CD14-positive monocyte (primary cell): ENCODE results near the gene SNX32. TPM values are rescaled to one million over a fixed set of nuclear protein-coding genes. Genes with fewer than 3 reads are reported as not detected.

Experiments
- DNase-seq, 3 donors: peaks; one replicate each; pipeline ENCODE4 v3.0.0-alpha.2; 2011 to 2022
- H2AFZ ChIP-seq: 2 replicates; pipeline ENCODE4 v1.6.0; 2012; ENCODE audit warnings: mild to moderate bottlenecking, low read depth, low read length, inconsistent platforms; ENCODE audit not compliant: insufficient read depth, poor library complexity, severe bottlenecking
- H3K27ac ChIP-seq, 2 donors: 1 replicate in 1 of 2; 2 replicates in 1 of 2; pipeline ENCODE4 v1.5.1; 2012 to 2013; ENCODE audit warnings: low read length in 2 of 2, control low read depth in 1 of 2, inconsistent platforms in 1 of 2, low read depth in 1 of 2, mild to moderate bottlenecking in 1 of 2
- H3K27me3 ChIP-seq, 2 donors: one replicate each; pipeline versions ENCODE4 v1.6.0 to v1.6.1; 2011 to 2013; ENCODE audit warnings: low read length in 2 of 2; ENCODE audit not compliant: control insufficient read depth in 2 of 2, insufficient read depth in 2 of 2
- H3K36me3 ChIP-seq, 2 donors: replicated peaks in 1 of 2; 1 replicate in 1 of 2; 2 replicates in 1 of 2; pipeline versions ENCODE4 v1.5.1 to v1.6.1; 2012 to 2013; ENCODE audit warnings: low read length in 2 of 2, control low read depth in 1 of 2, inconsistent platforms in 1 of 2, mild to moderate bottlenecking in 1 of 2; ENCODE audit not compliant: insufficient read depth in 2 of 2, control insufficient read depth in 1 of 2
- H3K4me1 ChIP-seq, 2 donors: 1 replicate in 1 of 2; 2 replicates in 1 of 2; pipeline versions ENCODE4 v1.5.1 to v1.6.1; 2012 to 2013; ENCODE audit warnings: low read length in 2 of 2, control low read depth in 1 of 2, inconsistent platforms in 1 of 2, mild to moderate bottlenecking in 1 of 2, moderate library complexity in 1 of 2; ENCODE audit not compliant: insufficient read depth in 2 of 2, control insufficient read depth in 1 of 2
- H3K4me2 ChIP-seq: replicated peaks from 2 replicates; pipeline ENCODE3; 2012; ENCODE audit warnings: low read length, moderate library complexity, mild to moderate bottlenecking; ENCODE audit not compliant: poor library complexity, severe bottlenecking; ENCODE audit errors: extremely low read depth
- H3K4me3 ChIP-seq, 3 experiments: fragments of 200-600 bp in 1 of 3; sonication (generic) in 1 of 3; replicated peaks in 1 of 3; 1 replicate in 2 of 3; 2 replicates in 1 of 3; pipeline ENCODE4 v1.5.1; 2011 to 2013; ENCODE audit warnings: low read length in 3 of 3, mild to moderate bottlenecking in 3 of 3, control low read depth in 2 of 3, low read depth in 2 of 3, inconsistent platforms in 1 of 3, moderate library complexity in 1 of 3
- H3K79me2 ChIP-seq: 2 replicates; pipeline ENCODE4 v1.6.0; 2012; ENCODE audit warnings: mild to moderate bottlenecking, control low read depth, inconsistent platforms, low read length, moderate library complexity; ENCODE audit not compliant: insufficient read depth
- H3K9ac ChIP-seq: 2 replicates; pipeline ENCODE4 v1.6.0; 2017; ENCODE audit warnings: low read length, mild to moderate bottlenecking; ENCODE audit not compliant: insufficient read depth, poor library complexity, severe bottlenecking
- H3K9me3 ChIP-seq, 2 donors: replicated peaks in 1 of 2; 1 replicate in 1 of 2; 2 replicates in 1 of 2; pipeline versions ENCODE4 v1.5.1 to v1.6.1; 2012 to 2013; ENCODE audit warnings: low read length in 2 of 2, control low read depth in 1 of 2; ENCODE audit not compliant: control insufficient read depth in 1 of 2, insufficient read depth in 1 of 2
- H4K20me1 ChIP-seq: 2 replicates; pipeline ENCODE4 v1.6.0; 2012; ENCODE audit warnings: mild to moderate bottlenecking, low read length, control low read depth, moderate library complexity; ENCODE audit not compliant: insufficient read depth
- H3K27ac Mint-ChIP-seq, 7 donors: one replicate each; pipeline ENCODE4 v1.8.0; 2020; ENCODE audit warnings: mild to moderate bottlenecking in 7 of 7, mixed read lengths in 7 of 7, moderate library complexity in 6 of 7, inconsistent platforms in 2 of 7
- H3K27me3 Mint-ChIP-seq, 3 donors: one replicate each; pipeline ENCODE4 v1.8.0; 2021 to 2022; ENCODE audit warnings: low read depth in 3 of 3, mild to moderate bottlenecking in 3 of 3, mixed read lengths in 3 of 3, moderate library complexity in 3 of 3, inconsistent platforms in 1 of 3
- H3K36me3 Mint-ChIP-seq, 2 donors: one replicate each; pipeline ENCODE4 v1.8.0; 2020; ENCODE audit warnings: mixed read lengths in 2 of 2, inconsistent platforms in 1 of 2, mild to moderate bottlenecking in 1 of 2
- H3K4me1 Mint-ChIP-seq: one replicate; pipeline ENCODE4 v1.8.0; 2020; ENCODE audit warnings: mild to moderate bottlenecking, mixed read lengths
- H3K4me3 Mint-ChIP-seq, 2 donors: one replicate each; pipeline ENCODE4 v1.8.0; 2020; ENCODE audit warnings: mild to moderate bottlenecking in 2 of 2, mixed read lengths in 2 of 2, moderate library complexity in 1 of 2
- H3K9me3 Mint-ChIP-seq, 7 donors: one replicate each; pipeline ENCODE4 v1.8.0; 2020 to 2022; ENCODE audit warnings: mixed read lengths in 7 of 7, mild to moderate bottlenecking in 6 of 7, moderate library complexity in 6 of 7, inconsistent platforms in 2 of 7
- CTCF ChIP-seq: fragments of 200-600 bp; IDR thresholded peaks from one replicate; pipeline ENCODE4 v1.8.0; 2022; ENCODE audit warnings: antibody characterized with exemption, mild to moderate bottlenecking
- WGBS: methylation state at CpG from one replicate; pipeline ENCODE4 v1.1.5; 2013; ENCODE audit warnings: missing lambda C conversion rate; ENCODE audit not compliant: insufficient coverage; 5-methylcytosine and 5-hydroxymethylcytosine counted together
- intact Hi-C, 2 donors: fragments of 100-400 bp; cut with micrococcal nuclease; formaldehyde crosslinking; loops; one replicate each; pipeline versions ENCODE4 v1.15.0 to v1.15.1; 2023
- polyA plus RNA-seq, 3 donors: library from polyadenylated mRNA; depleted of rRNA in 1 of 3; unstranded in 2 of 3; stranded (reverse) in 1 of 3; fragments of 300-500 nt in 2 of 3; fragments of >200 nt in 1 of 3; fragmentation: Illumina TruSeq in 2 of 3; gene quantifications; 1 replicate in 2 of 3; 2 replicates in 1 of 3; pipeline ENCODE4 v1.2.3, GENCODE V29; 2012 to 2021

The SNX32 gene
- polyA plus RNA-seq, 3 donors = 0.07 to 0.40 (median 0.12) TPM

GRCh38 chr11:65865550-65866172 is 31.9 kb downstream of the SNX32 start:
- intact Hi-C loops = no loop called here
- Histone ChIP-seq H4K20me1 (peaks cover 43% of the 10 kb centered on the region), H3K9me3 (no peaks in the 10 kb centered on the region), H3K4me2 (no peak overlapping the region), H3K27ac (no peak overlapping the region), H3K36me3 (peaks cover 48 to 58% of the 10 kb centered on the region in 2 donors), H3K4me3 (no peak overlapping the region), H3K4me1 (peaks cover 17 to 28% of the 10 kb centered on the region in 2 donors), H3K27me3 (no peaks in the 10 kb centered on the region), H3K9ac (no peak overlapping the region), H2AFZ (no peak overlapping the region), H3K79me2 (peaks cover 27% of the 10 kb centered on the region)
- no peak overlapping the region for H3K4me3 Mint-ChIP-seq
- WGBS = 94% methylated on average over 7 of the region's 9 CpGs
- peaks cover 4 to 18% (median 13%) of the 10 kb centered on the region in 3 donors for H3K27me3 Mint-ChIP-seq
- H3K9me3 Mint-ChIP-seq = no peaks in the 10 kb centered on the region
- no peak for TF ChIP-seq CTCF
- peaks cover 29% of the 10 kb centered on the region for H3K4me1 Mint-ChIP-seq
- peaks cover 40 to 60% of the 10 kb centered on the region in 2 donors for H3K36me3 Mint-ChIP-seq
- peak overlapping the region in 1 of 7 donors; percentile 12 for H3K27ac Mint-ChIP-seq
- no peak for DNase-seq

GRCh38 chr11:65866509-65867283 is 32.9 kb downstream of the SNX32 start:
- Histone ChIP-seq H3K9me3 (no peaks in the 10 kb centered on the region), H3K36me3 (peaks cover 48 to 53% of the 10 kb centered on the region in 2 donors), H3K4me1 (peaks cover 9 to 28% of the 10 kb centered on the region in 2 donors), H2AFZ (no peak overlapping the region), H3K27ac (no peak overlapping the region), H4K20me1 (peaks cover 36% of the 10 kb centered on the region), H3K79me2 (peaks cover 17% of the 10 kb centered on the region), H3K9ac (no peak overlapping the region), H3K4me3 (no peak overlapping the region), H3K27me3 (no peaks in the 10 kb centered on the region), H3K4me2 (no peak overlapping the region)
- H3K9me3 Mint-ChIP-seq = peaks cover 0 to 4% (median 0%) of the 10 kb centered on the region in 7 donors
- H3K36me3 Mint-ChIP-seq = peaks cover 40 to 57% of the 10 kb centered on the region in 2 donors
- 87% methylated on average over 13 of the region's 21 CpGs for WGBS
- no peak overlapping the region for H3K4me3 Mint-ChIP-seq
- peak overlapping the region in 1 of 7 donors; percentile 23 for H3K27ac Mint-ChIP-seq
- peaks cover 6 to 26% (median 18%) of the 10 kb centered on the region in 3 donors for H3K27me3 Mint-ChIP-seq
- H3K4me1 Mint-ChIP-seq = peaks cover 26% of the 10 kb centered on the region
- intact Hi-C loops = no loop called here
- no peak for TF ChIP-seq CTCF
- no peak for DNase-seq
